Activated CD8-positive, alpha-beta memory T cell treated with anti-CD3 and anti-CD28 coated beads, Interleukin-2, amount 50 U/mL, for 24 hours (primary cell): ENCODE results near the gene AMY1B.
"Not testable (repeated sequence)": the region's sequence is repeated elsewhere in the genome, so short reads cannot be mapped to it uniquely, and the experiment has no call there.

ENCODE experiments used
- DNase-seq: peaks from one replicate; pipeline ENCODE4 v3.0.0-alpha.2; 2020; ENCODE audit errors: extremely low read depth

The AMY1B gene

DNA sequence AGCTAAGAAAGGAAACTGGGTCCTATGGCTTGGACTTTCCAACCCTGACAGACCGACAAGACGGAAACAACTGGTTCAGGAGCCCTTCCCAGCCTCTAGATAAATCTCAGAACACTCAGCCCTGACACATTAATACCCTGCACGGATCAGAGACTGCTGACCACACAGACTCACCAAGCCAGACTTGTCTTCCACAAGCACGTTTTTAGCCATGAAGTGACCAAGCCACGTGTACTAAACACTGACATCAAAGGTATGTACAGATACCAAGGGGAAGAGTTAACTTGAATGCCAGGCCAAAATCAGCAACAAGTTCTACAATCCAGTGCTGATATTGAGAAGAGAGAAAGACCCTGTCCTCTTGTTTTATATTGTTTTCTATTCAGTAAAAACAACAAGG lies at the start of gene AMY1B:
Gene AMY1B (minus strand): TSS at position 101 of the 400 bp plus-strand sequence. CDS start 571 bp downstream, outside the sequence.
- not testable (repeated sequence) for DNase-seq

DNA sequence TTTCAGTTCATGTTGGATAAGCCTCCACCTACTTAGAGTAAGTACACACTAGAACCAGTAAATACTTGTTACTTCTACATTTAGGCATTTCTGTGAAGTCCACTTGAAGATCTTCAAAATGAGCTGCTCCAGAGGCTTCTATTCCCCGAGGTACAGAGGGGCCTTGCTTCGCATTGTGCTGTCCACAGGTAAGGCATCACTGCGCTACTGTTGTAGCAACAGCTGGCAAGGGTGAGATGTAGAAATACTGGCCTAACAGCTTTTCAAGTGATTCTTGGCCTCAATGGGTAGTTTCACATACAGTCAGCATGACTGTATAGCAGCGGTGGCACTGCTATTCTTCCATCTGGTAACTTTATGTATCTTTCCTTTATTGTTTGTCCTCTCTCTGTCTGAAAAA lies 49.0 kb upstream of the AMY1B start:
- not testable (repeated sequence) for DNase-seq

DNA sequence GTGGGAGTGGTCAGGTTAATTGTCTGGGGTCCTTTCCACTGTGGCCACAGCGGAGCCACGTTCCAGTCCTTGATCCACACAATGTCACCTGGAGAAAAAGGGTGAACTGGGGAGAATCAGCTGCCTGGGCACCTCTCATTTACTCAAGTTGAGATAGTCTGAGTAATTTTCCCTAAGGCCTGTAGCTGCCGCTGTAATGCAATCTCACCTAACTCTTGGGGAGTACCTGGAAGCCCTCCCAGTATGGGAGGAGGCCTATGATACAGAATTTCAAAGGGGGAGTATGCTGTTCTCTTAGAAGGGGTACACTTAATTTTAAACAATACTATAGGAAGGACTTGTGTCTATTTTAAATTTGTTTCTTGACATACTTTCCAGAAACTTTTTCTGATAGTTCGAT lies 48.4 kb upstream of the AMY1B start:
- DNase-seq = not testable (repeated sequence)

DNA sequence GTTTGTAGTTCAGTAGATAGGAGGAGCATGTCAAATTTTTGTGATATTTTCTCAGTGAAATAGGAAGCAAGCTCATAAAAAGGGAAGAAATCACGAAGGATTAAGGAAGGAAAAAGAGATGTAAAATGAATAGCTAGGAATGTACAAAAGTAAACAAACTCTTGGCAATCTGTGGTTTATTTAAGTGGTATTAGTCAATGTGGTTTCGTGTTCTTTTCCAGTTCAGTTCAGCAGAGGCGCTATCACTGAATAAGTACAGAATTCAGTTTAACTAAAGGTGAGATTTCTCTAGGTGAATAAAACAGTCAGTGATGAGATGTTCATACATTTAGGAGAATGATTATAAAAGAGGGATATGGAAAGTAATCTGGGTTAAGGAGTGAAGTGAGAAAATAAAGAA lies 42.0 kb upstream of the AMY1B start:
- DNase-seq = not testable (repeated sequence)

DNA sequence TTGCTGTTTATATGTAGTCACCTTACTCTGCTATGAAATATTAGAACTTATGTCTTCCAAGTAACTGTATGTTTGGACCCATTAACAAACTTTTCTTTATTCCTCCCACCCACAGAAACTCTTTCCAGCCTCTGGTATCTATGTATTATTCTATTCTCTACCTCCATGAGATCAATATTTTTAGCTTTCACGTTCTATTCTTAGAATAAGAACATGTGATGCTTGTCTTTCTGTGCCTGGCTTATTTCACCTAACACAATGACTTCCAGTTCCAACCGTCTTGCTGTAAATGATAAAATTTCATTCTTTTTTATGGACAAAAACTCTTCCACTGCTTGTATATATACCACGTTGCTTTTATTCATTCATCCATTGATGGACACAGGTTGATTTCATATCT lies 39.3 kb upstream of the AMY1B start:
- not testable (repeated sequence) for DNase-seq

DNA sequence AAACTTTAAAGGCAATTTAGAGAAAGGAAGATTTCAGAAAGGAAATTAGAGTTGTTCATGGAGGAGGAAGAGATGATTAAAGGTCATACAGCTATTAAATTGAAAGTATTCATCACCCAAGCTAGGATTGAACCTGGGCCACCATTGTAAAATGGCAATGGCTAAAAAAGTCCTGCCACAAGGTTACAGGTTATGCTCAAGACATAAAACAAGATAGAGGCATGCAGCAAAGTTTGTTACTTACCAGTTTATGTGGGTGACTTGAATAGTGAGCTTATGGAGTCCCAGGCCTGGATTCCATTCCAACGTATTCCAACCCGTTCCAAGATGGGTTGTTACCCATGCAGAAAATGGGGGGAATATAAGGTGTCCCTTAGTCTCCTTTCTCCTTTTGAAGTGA lies 25.5 kb upstream of the AMY1B start:
- DNase-seq = not testable (repeated sequence)

DNA sequence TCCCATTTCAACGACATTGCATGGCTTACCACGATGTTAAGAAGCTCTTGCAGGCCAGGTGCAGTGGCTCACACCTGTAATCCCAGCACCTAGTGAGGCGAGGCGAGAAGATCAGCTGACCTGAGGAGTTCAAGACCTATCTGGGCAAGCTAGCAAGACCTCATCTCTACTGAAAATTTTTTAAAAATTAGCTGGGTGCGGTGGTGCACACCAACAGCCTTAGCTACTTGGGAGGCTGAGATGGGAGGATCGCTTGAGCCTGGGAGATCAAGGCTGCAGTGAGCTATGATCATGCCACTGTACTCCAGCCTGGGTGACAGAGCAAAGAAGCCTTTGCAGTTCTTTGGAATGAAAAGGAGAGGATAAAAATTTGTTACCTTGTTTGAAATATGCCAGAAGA lies 21.4 kb upstream of the AMY1B start:
- DNase-seq = not testable (repeated sequence)

DNA sequence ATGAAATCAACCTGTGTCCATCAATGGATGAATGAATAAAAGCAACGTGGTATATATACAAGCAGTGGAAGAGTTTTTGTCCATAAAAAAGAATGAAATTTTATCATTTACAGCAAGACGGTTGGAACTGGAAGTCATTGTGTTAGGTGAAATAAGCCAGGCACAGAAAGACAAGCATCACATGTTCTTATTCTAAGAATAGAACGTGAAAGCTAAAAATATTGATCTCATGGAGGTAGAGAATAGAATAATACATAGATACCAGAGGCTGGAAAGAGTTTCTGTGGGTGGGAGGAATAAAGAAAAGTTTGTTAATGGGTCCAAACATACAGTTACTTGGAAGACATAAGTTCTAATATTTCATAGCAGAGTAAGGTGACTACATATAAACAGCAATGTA lies 14.4 kb upstream of the AMY1B start:
- DNase-seq = not testable (repeated sequence)

DNA sequence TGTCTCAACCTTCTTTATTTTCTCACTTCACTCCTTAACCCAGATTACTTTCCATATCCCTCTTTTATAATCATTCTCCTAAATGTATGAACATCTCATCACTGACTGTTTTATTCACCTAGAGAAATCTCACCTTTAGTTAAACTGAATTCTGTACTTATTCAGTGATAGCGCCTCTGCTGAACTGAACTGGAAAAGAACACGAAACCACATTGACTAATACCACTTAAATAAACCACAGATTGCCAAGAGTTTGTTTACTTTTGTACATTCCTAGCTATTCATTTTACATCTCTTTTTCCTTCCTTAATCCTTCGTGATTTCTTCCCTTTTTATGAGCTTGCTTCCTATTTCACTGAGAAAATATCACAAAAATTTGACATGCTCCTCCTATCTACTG lies 11.7 kb upstream of the AMY1B start:
- not testable (repeated sequence) for DNase-seq

DNA sequence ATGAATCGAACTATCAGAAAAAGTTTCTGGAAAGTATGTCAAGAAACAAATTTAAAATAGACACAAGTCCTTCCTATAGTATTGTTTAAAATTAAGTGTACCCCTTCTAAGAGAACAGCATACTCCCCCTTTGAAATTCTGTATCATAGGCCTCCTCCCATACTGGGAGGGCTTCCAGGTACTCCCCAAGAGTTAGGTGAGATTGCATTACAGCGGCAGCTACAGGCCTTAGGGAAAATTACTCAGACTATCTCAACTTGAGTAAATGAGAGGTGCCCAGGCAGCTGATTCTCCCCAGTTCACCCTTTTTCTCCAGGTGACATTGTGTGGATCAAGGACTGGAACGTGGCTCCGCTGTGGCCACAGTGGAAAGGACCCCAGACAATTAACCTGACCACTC lies 5.2 kb upstream of the AMY1B start:
- not testable (repeated sequence) for DNase-seq

DNA sequence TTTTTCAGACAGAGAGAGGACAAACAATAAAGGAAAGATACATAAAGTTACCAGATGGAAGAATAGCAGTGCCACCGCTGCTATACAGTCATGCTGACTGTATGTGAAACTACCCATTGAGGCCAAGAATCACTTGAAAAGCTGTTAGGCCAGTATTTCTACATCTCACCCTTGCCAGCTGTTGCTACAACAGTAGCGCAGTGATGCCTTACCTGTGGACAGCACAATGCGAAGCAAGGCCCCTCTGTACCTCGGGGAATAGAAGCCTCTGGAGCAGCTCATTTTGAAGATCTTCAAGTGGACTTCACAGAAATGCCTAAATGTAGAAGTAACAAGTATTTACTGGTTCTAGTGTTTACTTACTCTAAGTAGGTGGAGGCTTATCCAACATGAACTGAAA lies 4.7 kb upstream of the AMY1B start:
- DNase-seq = not testable (repeated sequence)

DNA sequence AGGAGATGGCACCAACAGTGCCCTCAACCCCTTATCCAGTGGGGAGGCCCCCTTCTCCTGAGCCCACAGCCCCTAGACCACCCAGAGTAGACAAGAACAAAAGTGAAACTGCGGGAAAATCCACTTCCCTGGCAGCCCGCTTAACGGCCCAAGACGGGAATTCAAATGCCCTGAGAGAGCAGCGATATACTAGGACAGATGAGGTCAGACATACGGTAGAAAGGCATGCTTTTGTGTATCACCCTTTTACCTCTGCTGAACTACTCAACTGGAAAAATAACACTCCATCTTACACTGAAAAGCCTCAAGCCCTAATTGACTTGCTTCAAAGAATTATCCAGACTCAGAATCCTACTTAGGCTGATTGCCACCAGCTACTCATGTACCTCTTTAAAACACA lies 1.4 kb upstream of the AMY1B start:
- not testable (repeated sequence) for DNase-seq

DNA sequence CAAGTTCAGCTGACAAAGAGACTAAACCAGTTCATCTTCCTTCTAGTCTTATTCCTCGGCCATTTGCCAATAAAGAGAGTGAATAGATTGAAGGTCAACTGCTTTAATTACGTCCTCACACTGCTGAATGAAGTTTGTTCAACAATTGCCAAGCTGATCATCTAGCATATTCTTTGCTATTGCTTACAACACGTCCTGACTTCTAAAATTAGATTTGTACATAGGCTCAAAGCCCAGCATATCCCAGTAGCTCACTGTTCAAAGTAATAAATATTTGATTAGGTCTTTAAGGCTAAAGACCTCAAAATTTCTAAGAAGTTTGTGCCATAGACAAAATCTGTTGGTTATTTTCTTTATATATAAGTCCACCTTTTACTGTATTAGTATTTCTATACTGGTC lies 19.7 kb downstream of the AMY1B start:
- DNase-seq = not testable (repeated sequence)

DNA sequence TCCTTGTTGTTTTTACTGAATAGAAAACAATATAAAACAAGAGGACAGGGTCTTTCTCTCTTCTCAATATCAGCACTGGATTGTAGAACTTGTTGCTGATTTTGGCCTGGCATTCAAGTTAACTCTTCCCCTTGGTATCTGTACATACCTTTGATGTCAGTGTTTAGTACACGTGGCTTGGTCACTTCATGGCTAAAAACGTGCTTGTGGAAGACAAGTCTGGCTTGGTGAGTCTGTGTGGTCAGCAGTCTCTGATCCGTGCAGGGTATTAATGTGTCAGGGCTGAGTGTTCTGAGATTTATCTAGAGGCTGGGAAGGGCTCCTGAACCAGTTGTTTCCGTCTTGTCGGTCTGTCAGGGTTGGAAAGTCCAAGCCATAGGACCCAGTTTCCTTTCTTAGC lies 40.5 kb downstream of the AMY1B start, which contains the start of gene AMY1A:
Gene AMY1A (plus strand): TSS at position 301 of the 400 bp plus-strand sequence. CDS start 571 bp downstream, outside the sequence.
- not testable (repeated sequence) for DNase-seq

DNA sequence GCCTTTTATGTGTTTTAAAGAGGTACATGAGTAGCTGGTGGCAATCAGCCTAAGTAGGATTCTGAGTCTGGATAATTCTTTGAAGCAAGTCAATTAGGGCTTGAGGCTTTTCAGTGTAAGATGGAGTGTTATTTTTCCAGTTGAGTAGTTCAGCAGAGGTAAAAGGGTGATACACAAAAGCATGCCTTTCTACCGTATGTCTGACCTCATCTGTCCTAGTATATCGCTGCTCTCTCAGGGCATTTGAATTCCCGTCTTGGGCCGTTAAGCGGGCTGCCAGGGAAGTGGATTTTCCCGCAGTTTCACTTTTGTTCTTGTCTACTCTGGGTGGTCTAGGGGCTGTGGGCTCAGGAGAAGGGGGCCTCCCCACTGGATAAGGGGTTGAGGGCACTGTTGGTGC lies 41.9 kb downstream of the AMY1B start:
- DNase-seq = not testable (repeated sequence)

DNA sequence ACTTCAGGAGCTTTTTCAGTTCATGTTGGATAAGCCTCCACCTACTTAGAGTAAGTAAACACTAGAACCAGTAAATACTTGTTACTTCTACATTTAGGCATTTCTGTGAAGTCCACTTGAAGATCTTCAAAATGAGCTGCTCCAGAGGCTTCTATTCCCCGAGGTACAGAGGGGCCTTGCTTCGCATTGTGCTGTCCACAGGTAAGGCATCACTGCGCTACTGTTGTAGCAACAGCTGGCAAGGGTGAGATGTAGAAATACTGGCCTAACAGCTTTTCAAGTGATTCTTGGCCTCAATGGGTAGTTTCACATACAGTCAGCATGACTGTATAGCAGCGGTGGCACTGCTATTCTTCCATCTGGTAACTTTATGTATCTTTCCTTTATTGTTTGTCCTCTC lies 45.1 kb downstream of the AMY1B start:
- DNase-seq = not testable (repeated sequence)

DNA sequence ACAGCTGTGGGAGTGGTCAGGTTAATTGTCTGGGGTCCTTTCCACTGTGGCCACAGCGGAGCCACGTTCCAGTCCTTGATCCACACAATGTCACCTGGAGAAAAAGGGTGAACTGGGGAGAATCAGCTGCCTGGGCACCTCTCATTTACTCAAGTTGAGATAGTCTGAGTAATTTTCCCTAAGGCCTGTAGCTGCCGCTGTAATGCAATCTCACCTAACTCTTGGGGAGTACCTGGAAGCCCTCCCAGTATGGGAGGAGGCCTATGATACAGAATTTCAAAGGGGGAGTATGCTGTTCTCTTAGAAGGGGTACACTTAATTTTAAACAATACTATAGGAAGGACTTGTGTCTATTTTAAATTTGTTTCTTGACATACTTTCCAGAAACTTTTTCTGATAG lies 45.7 kb downstream of the AMY1B start:
- not testable (repeated sequence) for DNase-seq

DNA sequence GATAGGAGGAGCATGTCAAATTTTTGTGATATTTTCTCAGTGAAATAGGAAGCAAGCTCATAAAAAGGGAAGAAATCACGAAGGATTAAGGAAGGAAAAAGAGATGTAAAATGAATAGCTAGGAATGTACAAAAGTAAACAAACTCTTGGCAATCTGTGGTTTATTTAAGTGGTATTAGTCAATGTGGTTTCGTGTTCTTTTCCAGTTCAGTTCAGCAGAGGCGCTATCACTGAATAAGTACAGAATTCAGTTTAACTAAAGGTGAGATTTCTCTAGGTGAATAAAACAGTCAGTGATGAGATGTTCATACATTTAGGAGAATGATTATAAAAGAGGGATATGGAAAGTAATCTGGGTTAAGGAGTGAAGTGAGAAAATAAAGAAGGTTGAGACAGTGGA lies 52.1 kb downstream of the AMY1B start:
- DNase-seq = not testable (repeated sequence)

DNA sequence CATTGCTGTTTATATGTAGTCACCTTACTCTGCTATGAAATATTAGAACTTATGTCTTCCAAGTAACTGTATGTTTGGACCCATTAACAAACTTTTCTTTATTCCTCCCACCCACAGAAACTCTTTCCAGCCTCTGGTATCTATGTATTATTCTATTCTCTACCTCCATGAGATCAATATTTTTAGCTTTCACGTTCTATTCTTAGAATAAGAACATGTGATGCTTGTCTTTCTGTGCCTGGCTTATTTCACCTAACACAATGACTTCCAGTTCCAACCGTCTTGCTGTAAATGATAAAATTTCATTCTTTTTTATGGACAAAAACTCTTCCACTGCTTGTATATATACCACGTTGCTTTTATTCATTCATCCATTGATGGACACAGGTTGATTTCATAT lies 54.8 kb downstream of the AMY1B start:
- DNase-seq = not testable (repeated sequence)
